ENCODE results near the gene PRKRIP1.

- no peak for TF ChIP-seq CTCF (IDR thresholded peaks at IDR 0.05; ENCODE audit: low read length)
- no peak for TF ChIP-seq EZH2 (IDR thresholded peaks at IDR 0.05; ENCODE audit: borderline replicate concordance, low read length)
Observed at GRCh38 chr7:102466097-102466496, 69.9 kb downstream of the PRKRIP1 start.
